HG03460 (cell line): Measurements from ENCODE around the gene POP5.
"Not testable (repeated sequence)": the region's sequence is repeated elsewhere in the genome, so short reads cannot be mapped to it uniquely, and the experiment has no call there.

Source experiments
- ATAC-seq: cut with Tn5 transposase; IDR thresholded peaks from one replicate; pipeline ENCODE4 v1.9.1; 2021; ENCODE audit not compliant: unreplicated experiment

POP5 gene

GRCh38 chr12:120580787-120581723 lies at the start of gene POP5:
Gene POP5, minus strand, starts transcription at chr12:120581402. Its CDS starts 40 bp downstream, at chr12:120581362.
- peak; percentile 87 for ATAC-seq

- no peak for ATAC-seq
These were observed 49.1 kb upstream of the POP5 start for GRCh38 chr12:120630104-120630892.

- ATAC-seq = no peak
These were observed 47.7 kb upstream of the POP5 start for GRCh38 chr12:120628919-120629318.

- no peak for ATAC-seq
These were observed 44.6 kb upstream of the POP5 start for GRCh38 chr12:120625557-120626419.

GRCh38 chr12:120620624-120621023 lies 39.4 kb upstream of the POP5 start:
- ATAC-seq = no peak

- no peak for ATAC-seq
These were observed 37.9 kb upstream of the POP5 start for GRCh38 chr12:120618954-120619615.

GRCh38 chr12:120617767-120618166 lies 36.6 kb upstream of the POP5 start:
- not testable (repeated sequence) for ATAC-seq

GRCh38 chr12:120617193-120617592 lies 36.0 kb upstream of the POP5 start:
- ATAC-seq = not testable (repeated sequence)

- no peak for ATAC-seq
These were observed 33.6 kb upstream of the POP5 start for GRCh38 chr12:120614848-120615247.

GRCh38 chr12:120611534-120611933 lies 30.3 kb upstream of the POP5 start:
- ATAC-seq = not testable (repeated sequence)

GRCh38 chr12:120610560-120610959 lies 29.4 kb upstream of the POP5 start:
- ATAC-seq = no peak

- not testable (repeated sequence) for ATAC-seq
These were observed 21.2 kb upstream of the POP5 start for GRCh38 chr12:120602416-120602815.

- no peak for ATAC-seq
These were observed 18.7 kb upstream of the POP5 start for GRCh38 chr12:120599672-120600552.

GRCh38 chr12:120598674-120599463 lies 17.7 kb upstream of the POP5 start:
- ATAC-seq = no peak

GRCh38 chr12:120597861-120598260 lies 16.7 kb upstream of the POP5 start:
- ATAC-seq = no peak

- no peak for ATAC-seq
These were observed 15.7 kb upstream of the POP5 start for GRCh38 chr12:120596901-120597300.

- no peak for ATAC-seq
These were observed 11.2 kb upstream of the POP5 start for GRCh38 chr12:120592121-120593049.
